CD4-positive, alpha-beta T cell (primary cell): ENCODE measurements around the gene SEC14L2. TPM values are rescaled to one million over a fixed set of nuclear protein-coding genes. Genes with fewer than 3 reads are reported as not detected.

Experiments
- ATAC-seq: fragments of 200-7000 bp; cut with Tn5 transposase; one replicate; pipeline ENCODE4 v1.10.0; 2022; ENCODE audit warnings: mild to moderate bottlenecking; ENCODE audit not compliant: poor library complexity
- CTCF ChIA-PET: fragments of 350-600 bp; sonication (Branson Sonifier 250); formaldehyde crosslinking; loops from one replicate; lab custom pipeline; 2021; ENCODE audit warnings: antibody characterized with exemption, inconsistent platforms; lab: Charles Lee
- POLR2A ChIA-PET: fragments of 350-600 bp; sonication (Branson Sonifier 250); formaldehyde crosslinking; loops from one replicate; lab custom pipeline; 2021; ENCODE audit warnings: antibody characterized with exemption, inconsistent platforms; lab: Charles Lee
- DNase-seq, 14 experiments: peaks; one replicate each; pipeline ENCODE4 v3.0.0-alpha.2; 2013 to 2020; ENCODE audit warnings: mixed read lengths in 2 of 14
- H3K27ac ChIP-seq, 2 donors: one replicate each; pipeline versions ENCODE4 v1.5.1 to v1.7.0; 2013; ENCODE audit warnings: low read length in 2 of 2, low read depth in 1 of 2, mild to moderate bottlenecking in 1 of 2
- H3K27me3 ChIP-seq, 2 experiments: 1 replicate in 1 of 2; 2 replicates in 1 of 2; pipeline versions ENCODE4 v1.6.1 to v1.7.0; 2013; ENCODE audit warnings: low read length in 2 of 2, control low read depth in 1 of 2, mild to moderate bottlenecking in 1 of 2, moderate library complexity in 1 of 2; ENCODE audit not compliant: insufficient read depth in 2 of 2, control insufficient read depth in 1 of 2
- H3K36me3 ChIP-seq: one replicate; pipeline ENCODE4 v1.6.1; 2013; ENCODE audit warnings: low read length, control low read depth; ENCODE audit not compliant: insufficient read depth
- H3K4me1 ChIP-seq: one replicate; pipeline ENCODE4 v1.6.1; 2013; ENCODE audit warnings: low read length, control low read depth; ENCODE audit not compliant: insufficient read depth
- H3K4me3 ChIP-seq: one replicate; pipeline ENCODE4 v1.5.1; 2013; ENCODE audit warnings: mild to moderate bottlenecking, low read length, moderate library complexity
- H3K9me3 ChIP-seq, 2 experiments: 1 replicate in 1 of 2; 2 replicates in 1 of 2; pipeline versions ENCODE4 v1.6.1 to v1.7.0; 2013; ENCODE audit warnings: low read length in 2 of 2, mild to moderate bottlenecking in 2 of 2, control low read depth in 1 of 2, moderate library complexity in 1 of 2; ENCODE audit not compliant: control insufficient read depth in 1 of 2, insufficient read depth in 1 of 2
- H3K27ac Mint-ChIP-seq: one replicate; pipeline ENCODE4 v1.8.0; 2020; ENCODE audit warnings: mixed read lengths
- H3K27me3 Mint-ChIP-seq: one replicate; pipeline ENCODE4 v1.8.0; 2021; ENCODE audit warnings: mixed read lengths
- H3K36me3 Mint-ChIP-seq: one replicate; pipeline ENCODE4 v1.8.0; 2021; ENCODE audit warnings: low read depth, mixed read lengths
- H3K4me1 Mint-ChIP-seq: one replicate; pipeline ENCODE4 v1.8.0; 2021; ENCODE audit warnings: low read depth, mixed read lengths
- H3K4me3 Mint-ChIP-seq: one replicate; pipeline ENCODE4 v1.8.0; 2020; ENCODE audit warnings: mild to moderate bottlenecking, mixed read lengths
- H3K9me3 Mint-ChIP-seq: one replicate; pipeline ENCODE4 v1.8.0; 2020; ENCODE audit warnings: mixed read lengths
- intact Hi-C, 2 experiments: fragments of 100-400 bp; cut with DNase I in 1 of 2; cut with micrococcal nuclease in 1 of 2; formaldehyde crosslinking; loops; one replicate each; pipeline versions ENCODE4 v1.15.1 to v1.9.0; 2023 to 2025; cut with DNase I, micrococcal nuclease
- total RNA-seq, 174 experiments: library from RNA in 2 of 174; stranded (reverse) in 2 of 174; gene quantifications; one replicate each; pipeline ENCODE4 v1.2.3 and lab custom pipeline; 2021 to 2026
- TF ChIP-seq, protein P1 (sequence below): fragments of 200-600 bp; IDR thresholded peaks from one replicate; pipeline ENCODE4 v1.8.0; 2022; ENCODE audit warnings: antibody characterized with exemption, mild to moderate bottlenecking

The SEC14L2 gene
- total RNA-seq, 2 experiments from 2014 or later, result 74.6 to 79.8 TPM

- H3K4me3 ChIP-seq, result peak overlapping the region; percentile 74
- peaks cover 64% of the 10 kb centered on the region for H3K36me3 Mint-ChIP-seq
- peak; percentile 94 to 100 (median 98) for DNase-seq
- H3K4me3 Mint-ChIP-seq, result peak overlapping the region; percentile 99
- H3K36me3 ChIP-seq, result peaks cover 10% of the 10 kb centered on the region
- peaks cover 53% of the 10 kb centered on the region for H3K4me1 ChIP-seq
- H3K4me1 Mint-ChIP-seq, result peaks cover 55% of the 10 kb centered on the region
- no peaks in the 10 kb centered on the region for H3K9me3 Mint-ChIP-seq
- intact Hi-C loops, result loop anchor here (1.0 to 10.0 kb wide), 7 partner anchors 27 to 1157 kb away; partner anchors contain the start of genes ASCC2 (in 1 of the 2), PES1 (in 1 of the 2), RHBDD3 (in 1 of the 2) and SEC14L2 (in 1 of the 2)
- ATAC-seq, result peak; percentile 84
- H3K27me3 Mint-ChIP-seq, result no peaks in the 10 kb centered on the region
- H3K27me3 ChIP-seq, result no peaks in the 10 kb centered on the region
- H3K27ac ChIP-seq, result peak overlapping the region; percentile 86 to 87
- no peaks in the 10 kb centered on the region for H3K9me3 ChIP-seq
- ChIA-PET CTCF (interaction anchor here (0.9 to 6.1 kb wide), 10 partner anchors 10 to 211 kb away, joined by 3 to 63 read pairs (median 6); partner anchors contain the start of genes CASTOR1, SEC14L2 and SLC35E4), POLR2A (interaction anchor here (0.8 to 6.0 kb wide), 32 partner anchors 11 to 1156 kb away, joined by 3 to 112 read pairs (median 5); partner anchors contain the start of genes ASCC2, CASTOR1, CCDC157 and EWSR1)
- H3K27ac Mint-ChIP-seq, result peak overlapping the region; percentile 98
- TF ChIP-seq, protein P1, sequence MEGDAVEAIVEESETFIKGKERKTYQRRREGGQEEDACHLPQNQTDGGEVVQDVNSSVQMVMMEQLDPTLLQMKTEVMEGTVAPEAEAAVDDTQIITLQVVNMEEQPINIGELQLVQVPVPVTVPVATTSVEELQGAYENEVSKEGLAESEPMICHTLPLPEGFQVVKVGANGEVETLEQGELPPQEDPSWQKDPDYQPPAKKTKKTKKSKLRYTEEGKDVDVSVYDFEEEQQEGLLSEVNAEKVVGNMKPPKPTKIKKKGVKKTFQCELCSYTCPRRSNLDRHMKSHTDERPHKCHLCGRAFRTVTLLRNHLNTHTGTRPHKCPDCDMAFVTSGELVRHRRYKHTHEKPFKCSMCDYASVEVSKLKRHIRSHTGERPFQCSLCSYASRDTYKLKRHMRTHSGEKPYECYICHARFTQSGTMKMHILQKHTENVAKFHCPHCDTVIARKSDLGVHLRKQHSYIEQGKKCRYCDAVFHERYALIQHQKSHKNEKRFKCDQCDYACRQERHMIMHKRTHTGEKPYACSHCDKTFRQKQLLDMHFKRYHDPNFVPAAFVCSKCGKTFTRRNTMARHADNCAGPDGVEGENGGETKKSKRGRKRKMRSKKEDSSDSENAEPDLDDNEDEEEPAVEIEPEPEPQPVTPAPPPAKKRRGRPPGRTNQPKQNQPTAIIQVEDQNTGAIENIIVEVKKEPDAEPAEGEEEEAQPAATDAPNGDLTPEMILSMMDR, result no peak
These were observed 27.2 kb downstream of the SEC14L2 start for GRCh38 chr22:30423959-30424533.

DNA sequence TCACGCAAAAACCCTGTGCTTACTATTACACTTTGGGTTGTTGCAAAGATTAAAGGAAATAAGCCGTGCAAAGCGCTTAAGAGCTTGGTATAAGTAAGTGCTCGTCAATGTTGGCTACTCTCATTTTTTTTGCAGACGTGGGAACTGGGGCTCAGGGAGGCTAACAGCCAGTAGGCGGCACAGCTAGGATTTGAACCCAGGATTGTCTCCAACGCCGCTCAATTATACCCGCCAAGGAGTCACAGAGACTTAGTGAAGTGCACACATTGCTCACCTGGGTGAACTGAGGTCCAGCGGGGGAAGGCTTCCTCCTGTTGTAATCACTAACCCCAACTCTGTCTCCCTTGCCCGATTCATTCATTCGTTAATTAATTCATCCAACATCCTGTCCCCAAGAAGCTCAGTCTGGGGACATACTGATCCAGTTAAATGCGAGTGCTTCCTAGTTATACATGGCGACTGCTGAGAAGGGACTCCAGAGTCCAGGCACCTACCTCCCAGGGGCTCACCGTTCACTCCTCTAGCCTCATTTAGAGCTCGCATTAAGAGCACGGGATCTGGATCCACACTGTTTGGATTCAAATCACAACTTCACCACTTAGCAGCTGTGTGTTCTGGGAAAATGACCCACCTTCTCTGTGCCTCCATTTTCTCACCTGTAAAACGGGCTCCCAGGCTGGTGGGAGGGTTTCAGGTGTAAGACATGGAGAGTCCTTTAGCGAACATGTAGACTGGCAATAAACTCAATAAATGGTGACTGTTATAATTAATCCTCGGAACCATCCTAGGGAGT is 27.9 kb downstream of the SEC14L2 start:
- ChIA-PET CTCF (interaction anchor here (0.9 to 6.1 kb wide), 10 partner anchors 10 to 210 kb away, joined by 3 to 63 read pairs (median 6); partner anchors contain the start of genes CASTOR1, SEC14L2 and SLC35E4), POLR2A (interaction anchor here (0.8 to 6.0 kb wide), 28 partner anchors 10 to 1156 kb away, joined by 3 to 112 read pairs (median 6); partner anchors contain the start of genes ASCC2, CASTOR1, CCDC157 and EWSR1)
- Histone ChIP-seq H3K27ac (peak overlapping the region; percentile 70 to 86), H3K9me3 (no peaks in the 10 kb centered on the region), H3K4me1 (peaks cover 53% of the 10 kb centered on the region), H3K4me3 (peak overlapping the region; percentile 74), H3K27me3 (no peaks in the 10 kb centered on the region), H3K36me3 (peaks cover 14% of the 10 kb centered on the region)
- H3K36me3 Mint-ChIP-seq, result peaks cover 58% of the 10 kb centered on the region
- DNase-seq (peak in 4 of 14 experiments; percentile 8 to 67 (median 32)), ATAC-seq (peak; percentile 3)
- no peaks in the 10 kb centered on the region for H3K27me3 Mint-ChIP-seq
- peak overlapping the region; percentile 99 for H3K4me3 Mint-ChIP-seq
- peak overlapping the region; percentile 98 for H3K27ac Mint-ChIP-seq
- TF ChIP-seq, protein P1, result no peak
- H3K4me1 Mint-ChIP-seq, result peaks cover 55% of the 10 kb centered on the region
- intact Hi-C loops, result loop anchor here (1.0 to 10.0 kb wide), 10 partner anchors 28 to 1158 kb away; partner anchors contain the start of genes ASCC2 (in 1 of the 2), CASTOR1 (in 1 of the 2), PES1 (in 1 of the 2) and RHBDD3 (in 1 of the 2)
- H3K9me3 Mint-ChIP-seq, result no peaks in the 10 kb centered on the region

GRCh38 chr22:30425327-30425615 is 28.5 kb downstream of the SEC14L2 start:
- H3K4me3 ChIP-seq, result peak overlapping the region; percentile 74
- peak overlapping the region; percentile 93 for H3K4me3 Mint-ChIP-seq
- H3K9me3 Mint-ChIP-seq, result no peaks in the 10 kb centered on the region
- ChIA-PET CTCF (interaction anchor here (1.5 to 6.1 kb wide), 6 partner anchors 11 to 137 kb away, joined by 3 to 63 read pairs (median 9); partner anchors contain the start of genes RNF215 and SEC14L2), POLR2A (interaction anchor here (3.2 to 6.0 kb wide), 5 partner anchors 10 to 137 kb away, joined by 27 to 112 read pairs (median 76); partner anchors contain the start of genes CASTOR1 and SEC14L2)
- H3K36me3 Mint-ChIP-seq, result peaks cover 54% of the 10 kb centered on the region
- no peaks in the 10 kb centered on the region for H3K27me3 Mint-ChIP-seq
- H3K27me3 ChIP-seq, result no peaks in the 10 kb centered on the region
- ATAC-seq (no peak), DNase-seq (no peak)
- TF ChIP-seq, protein P1, result no peak
- H3K36me3 ChIP-seq, result peaks cover 14% of the 10 kb centered on the region
- H3K27ac Mint-ChIP-seq, result peak overlapping the region; percentile 98
- peak overlapping the region; percentile 61 to 74 for H3K27ac ChIP-seq
- peaks cover 53% of the 10 kb centered on the region for H3K4me1 ChIP-seq
- H3K9me3 ChIP-seq, result no peaks in the 10 kb centered on the region
- H3K4me1 Mint-ChIP-seq, result peaks cover 55% of the 10 kb centered on the region
- intact Hi-C loops, result loop anchor here (1.0 to 10.0 kb wide), 7 partner anchors 28 to 1158 kb away; partner anchors contain the start of genes ASCC2 (in 1 of the 2), CASTOR1 (in 1 of the 2), RHBDD3 (in 1 of the 2) and SEC14L2 (in 1 of the 2)
